Neuronal stem cell (in vitro differentiated cells): ENCODE data around the gene HAND2.

Experiments used
- DNase-seq: peaks from one replicate; pipeline ENCODE4 v3.0.0-alpha.2; 2013; ENCODE audit warnings: low spot score
- H2AFZ ChIP-seq: one replicate; pipeline ENCODE4 v1.6.1; 2013; ENCODE audit warnings: mild to moderate bottlenecking, low read length, inconsistent platforms
- H2AK5ac ChIP-seq: 2 replicates; pipeline ENCODE4 v1.6.1; 2013; ENCODE audit warnings: low read depth, mild to moderate bottlenecking, inconsistent platforms, low read length, moderate library complexity, mixed read lengths
- H2BK120ac ChIP-seq: 2 replicates; pipeline ENCODE4 v1.6.1; 2013; ENCODE audit warnings: low read depth, mild to moderate bottlenecking, inconsistent platforms, low read length, moderate library complexity, mixed read lengths
- H2BK12ac ChIP-seq: one replicate; pipeline ENCODE4 v1.6.1; 2013; ENCODE audit warnings: low read length, inconsistent platforms
- H2BK15ac ChIP-seq: 2 replicates; pipeline ENCODE4 v1.6.1; 2013; ENCODE audit warnings: mild to moderate bottlenecking, low read length, inconsistent platforms, mixed read lengths
- H2BK5ac ChIP-seq: one replicate; pipeline ENCODE4 v1.6.1; 2013; ENCODE audit warnings: inconsistent platforms, mild to moderate bottlenecking, low read length, moderate library complexity
- H3K14ac ChIP-seq: one replicate; pipeline ENCODE4 v1.6.1; 2013; ENCODE audit warnings: low read length, inconsistent platforms
- H3K18ac ChIP-seq: 2 replicates; pipeline ENCODE4 v1.6.1; 2013; ENCODE audit warnings: low read length, inconsistent platforms
- H3K23ac ChIP-seq: 2 replicates; pipeline ENCODE4 v1.6.1; 2013; ENCODE audit warnings: low read depth, mild to moderate bottlenecking, mixed read lengths, low read length, inconsistent platforms; ENCODE audit not compliant: poor library complexity
- H3K27ac ChIP-seq: replicated peaks from 3 replicates; pipeline ENCODE4 v1.5.1; 2013; ENCODE audit warnings: low read length, inconsistent platforms
- H3K27me3 ChIP-seq, 3 experiments: 2 replicates each; pipeline ENCODE4 v1.6.1; 2013; ENCODE audit warnings: low read length in 3 of 3, mild to moderate bottlenecking in 2 of 3, inconsistent platforms in 1 of 3, low read depth in 1 of 3, mixed read lengths in 1 of 3, moderate library complexity in 1 of 3; ENCODE audit not compliant: control insufficient read depth in 3 of 3, insufficient read depth in 3 of 3
- H3K36me3 ChIP-seq, 2 donors: replicated peaks in 1 of 2; 2 replicates each; pipeline ENCODE4 v1.6.1; 2013; ENCODE audit warnings: low read length in 2 of 2; ENCODE audit not compliant: control insufficient read depth in 2 of 2, insufficient read depth in 2 of 2
- H3K4ac ChIP-seq: 2 replicates; pipeline ENCODE4 v1.6.1; 2013; ENCODE audit warnings: inconsistent platforms, mild to moderate bottlenecking, low read length, moderate library complexity
- H3K4me1 ChIP-seq, 2 donors: 1 replicate in 1 of 2; 2 replicates in 1 of 2; pipeline ENCODE4 v1.6.1; 2013; ENCODE audit warnings: low read length in 2 of 2, low read depth in 1 of 2; ENCODE audit not compliant: control insufficient read depth in 2 of 2, insufficient read depth in 1 of 2
- H3K4me2 ChIP-seq: one replicate; pipeline ENCODE4 v1.6.1; 2013; ENCODE audit warnings: mild to moderate bottlenecking, low read length, inconsistent platforms; ENCODE audit not compliant: insufficient read depth, poor library complexity, severe bottlenecking
- H3K4me3 ChIP-seq, 2 donors: 2 replicates each; pipeline ENCODE4 v1.5.1; 2013; ENCODE audit warnings: low read length in 2 of 2, mild to moderate bottlenecking in 2 of 2, inconsistent platforms in 1 of 2, moderate library complexity in 1 of 2
- H3K79me1 ChIP-seq: one replicate; pipeline ENCODE4 v1.6.1; 2013; ENCODE audit warnings: low read depth, mild to moderate bottlenecking, inconsistent platforms, low read length, moderate library complexity
- H3K9ac ChIP-seq: one replicate; pipeline ENCODE4 v1.6.1; 2013; ENCODE audit warnings: mild to moderate bottlenecking, low read depth, low read length, inconsistent platforms; ENCODE audit not compliant: poor library complexity
- H3K9me3 ChIP-seq, 2 donors: replicated peaks in 1 of 2; 2 replicates each; pipeline versions ENCODE3 to v1.6.1; 2013; ENCODE audit warnings: low read length in 2 of 2, mild to moderate bottlenecking in 2 of 2, inconsistent platforms in 1 of 2, low read depth in 1 of 2, mixed read lengths in 1 of 2, moderate library complexity in 1 of 2; ENCODE audit not compliant: control insufficient read depth in 2 of 2, insufficient read depth in 1 of 2
- H4K8ac ChIP-seq: one replicate; pipeline ENCODE4 v1.6.1; 2013; ENCODE audit warnings: low read depth, mild to moderate bottlenecking, inconsistent platforms, low read length, moderate library complexity
- H4K91ac ChIP-seq: one replicate; pipeline ENCODE4 v1.6.1; 2013; ENCODE audit warnings: low read length, low read depth, mild to moderate bottlenecking, inconsistent platforms; ENCODE audit not compliant: poor library complexity
- WGBS, 2 donors: extraction: QIAGEN DNeasy Blood & Tissue Kit; methylation state at CpG; one replicate each; pipeline ENCODE4 v1.1.7; 2013; ENCODE audit warnings: missing lambda C conversion rate in 2 of 2, mixed read lengths in 1 of 2; ENCODE audit not compliant: insufficient read length in 2 of 2, insufficient replicate concordance in 1 of 2; ENCODE audit errors: extremely low coverage in 2 of 2; 5-methylcytosine and 5-hydroxymethylcytosine counted together

Gene HAND2

GRCh38 chr4:173486714-173487392, 43.2 kb downstream of the HAND2 start:
- Histone ChIP-seq H3K9me3 (peaks cover 0 to 1% of the 10 kb centered on the region in 2 donors), H2BK15ac (no peak overlapping the region), H3K27me3 (peaks cover 0 to 13% (median 0%) of the 10 kb centered on the region in 3 experiments), H3K27ac (no peak overlapping the region), H3K79me1 (no peaks in the 10 kb centered on the region), H3K4me2 (no peak overlapping the region), H3K4me1 (no peaks in the 10 kb centered on the region), H3K14ac (no peak overlapping the region), H2AK5ac (no peak overlapping the region), H4K91ac (no peak overlapping the region), H4K8ac (no peak overlapping the region), H3K4ac (no peak overlapping the region), H2BK5ac (no peak overlapping the region), H3K18ac (no peak overlapping the region), H3K23ac (no peak overlapping the region), H2AFZ (no peak overlapping the region), H2BK12ac (no peak overlapping the region), H3K4me3 (no peak overlapping the region), H2BK120ac (no peak overlapping the region), H3K36me3 (no peaks in the 10 kb centered on the region), H3K9ac (no peak overlapping the region)
- DNase-seq: no peak
- WGBS, 2 donors: no CpG with 5 or more reads among the region's 1 CpG

- no peak overlapping the region for H4K8ac ChIP-seq
- no peak overlapping the region for H3K14ac ChIP-seq
Observed at GRCh38 chr4:173485164-173485563, 44.9 kb downstream of the HAND2 start.

GRCh38 chr4:173482330-173482931, 47.6 kb downstream of the HAND2 start:
- no peak overlapping the region for H4K91ac ChIP-seq
- no peak overlapping the region for H2AFZ ChIP-seq
- no peak overlapping the region for H2BK5ac ChIP-seq
- H3K79me1 ChIP-seq: no peaks in the 10 kb centered on the region
- no peaks in the 10 kb centered on the region for H3K4me1 ChIP-seq
- no peak overlapping the region for H3K23ac ChIP-seq
- H3K4ac ChIP-seq: no peak overlapping the region
- H2BK15ac ChIP-seq: no peak overlapping the region
- H4K8ac ChIP-seq: no peak overlapping the region
- H3K18ac ChIP-seq: no peak overlapping the region
- no peak for DNase-seq
- no peak overlapping the region for H3K9ac ChIP-seq
- no peak overlapping the region for H3K4me3 ChIP-seq
- H3K9me3 ChIP-seq: peaks cover 0 to 1% of the 10 kb centered on the region in 2 donors
- H3K14ac ChIP-seq: no peak overlapping the region
- H2BK120ac ChIP-seq: no peak overlapping the region
- no peak overlapping the region for H3K27ac ChIP-seq
- H3K27me3 ChIP-seq: no peaks in the 10 kb centered on the region
- no peak overlapping the region for H2BK12ac ChIP-seq
- H3K4me2 ChIP-seq: no peak overlapping the region
- whole genome bisulfite sequencing, 2 donors: no CpG with 5 or more reads among the region's 1 CpG
- no peaks in the 10 kb centered on the region for H3K36me3 ChIP-seq
- H2AK5ac ChIP-seq: no peak overlapping the region

More at GRCh38 chr4:173485164-173485563, 44.9 kb downstream of the HAND2 start:
- H2BK12ac ChIP-seq: no peak overlapping the region
- no peak overlapping the region for H3K27ac ChIP-seq
- no peak overlapping the region for H3K18ac ChIP-seq
- H3K36me3 ChIP-seq: no peaks in the 10 kb centered on the region
- H2BK120ac ChIP-seq: no peak overlapping the region
- H3K27me3 ChIP-seq: peaks cover 0 to 6% (median 0%) of the 10 kb centered on the region in 3 experiments
- H2AFZ ChIP-seq: no peak overlapping the region
- no peak overlapping the region for H3K23ac ChIP-seq
- no peak overlapping the region for H3K9ac ChIP-seq
- H3K4ac ChIP-seq: no peak overlapping the region
- peaks cover 0 to 1% of the 10 kb centered on the region in 2 donors for H3K9me3 ChIP-seq
- H3K4me3 ChIP-seq: no peak overlapping the region
- no CpG with 5 or more reads among the region's 1 CpG for WGBS, 2 donors
- no peak overlapping the region for H4K91ac ChIP-seq
- no peak overlapping the region for H2BK15ac ChIP-seq
- DNase-seq: no peak
- H2AK5ac ChIP-seq: no peak overlapping the region
- H3K79me1 ChIP-seq: no peaks in the 10 kb centered on the region
- no peaks in the 10 kb centered on the region for H3K4me1 ChIP-seq
- no peak overlapping the region for H2BK5ac ChIP-seq
- H3K4me2 ChIP-seq: no peak overlapping the region

- H2AK5ac ChIP-seq: no peak overlapping the region
- no peak overlapping the region for H4K8ac ChIP-seq
- no CpG with 5 or more reads among the region's 4 CpGs for WGBS, 2 donors
- H3K9ac ChIP-seq: no peak overlapping the region
- no peaks in the 10 kb centered on the region for H3K4me1 ChIP-seq
- no peak overlapping the region for H3K4me2 ChIP-seq
- H2AFZ ChIP-seq: no peak overlapping the region
- no peak overlapping the region for H2BK5ac ChIP-seq
- H3K4ac ChIP-seq: no peak overlapping the region
- H3K27ac ChIP-seq: no peak overlapping the region
- DNase-seq: no peak
- no peak overlapping the region for H3K23ac ChIP-seq
- H3K14ac ChIP-seq: no peak overlapping the region
- H3K36me3 ChIP-seq: no peaks in the 10 kb centered on the region
- no peaks in the 10 kb centered on the region for H3K79me1 ChIP-seq
- H3K18ac ChIP-seq: no peak overlapping the region
- H3K9me3 ChIP-seq: peaks cover 0 to 1% of the 10 kb centered on the region in 2 donors
- H3K4me3 ChIP-seq: no peak overlapping the region
- no peak overlapping the region for H2BK12ac ChIP-seq
- no peaks in the 10 kb centered on the region for H3K27me3 ChIP-seq
- no peak overlapping the region for H2BK120ac ChIP-seq
- no peak overlapping the region for H2BK15ac ChIP-seq
- H4K91ac ChIP-seq: no peak overlapping the region
Observed at GRCh38 chr4:173478913-173479283, 51.1 kb downstream of the HAND2 start.
